HG03066 (cell line): ENCODE results near the gene RPL22.

Experiments used
- ATAC-seq: cut with Tn5 transposase; IDR thresholded peaks from one replicate; pipeline ENCODE4 v1.9.1; 2021; ENCODE audit warnings: low read depth; ENCODE audit not compliant: unreplicated experiment

The RPL22 gene

DNA sequence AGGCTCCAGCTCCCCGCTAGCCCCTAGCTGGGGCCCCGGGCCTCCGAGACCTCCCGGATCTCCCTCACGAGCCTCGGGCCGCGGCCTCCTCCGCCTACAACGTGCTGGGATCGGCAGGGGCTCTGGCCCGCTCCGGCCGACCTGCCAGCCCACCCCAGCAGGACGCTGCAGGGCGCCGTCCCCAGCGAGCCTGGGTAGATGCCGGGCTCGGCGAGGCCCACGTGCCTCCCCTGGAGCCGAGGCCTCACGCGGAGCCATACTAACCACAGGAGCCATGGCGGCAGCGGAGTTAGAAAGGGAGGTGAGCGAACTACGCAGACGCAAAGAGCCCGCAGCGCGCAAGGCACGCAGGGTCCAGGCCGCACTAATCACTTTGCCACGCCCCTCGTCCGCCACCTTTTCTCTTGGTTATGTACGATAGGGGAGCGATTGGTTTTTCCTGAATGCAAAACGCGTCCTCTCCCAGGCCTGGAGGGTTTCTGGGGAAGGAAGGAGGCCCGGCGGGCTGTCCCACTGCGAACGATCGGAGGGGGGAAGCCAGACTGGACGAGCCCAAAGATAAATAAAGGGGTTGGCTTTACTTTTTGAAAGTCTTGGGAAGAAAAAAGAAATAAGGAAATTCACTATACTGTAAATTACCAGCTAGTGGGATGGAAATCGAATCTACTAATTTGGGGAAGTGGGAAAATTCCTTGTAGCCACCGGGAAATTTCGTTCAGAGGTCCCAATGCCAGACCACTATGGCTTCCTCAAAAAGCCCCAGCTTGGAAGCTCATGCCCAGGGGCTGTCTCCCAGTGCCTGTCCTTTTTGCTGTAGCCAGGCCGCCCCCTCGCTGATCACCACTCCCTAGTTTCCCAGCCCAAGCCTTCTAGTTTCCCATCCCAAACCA lies at the start of gene RPL22:
TSS of gene RPL22 (minus strand) at position 298 of the 890 bp plus-strand sequence. CDS start at position 276, 22 bp downstream.
- ATAC-seq: peak; percentile 97

DNA sequence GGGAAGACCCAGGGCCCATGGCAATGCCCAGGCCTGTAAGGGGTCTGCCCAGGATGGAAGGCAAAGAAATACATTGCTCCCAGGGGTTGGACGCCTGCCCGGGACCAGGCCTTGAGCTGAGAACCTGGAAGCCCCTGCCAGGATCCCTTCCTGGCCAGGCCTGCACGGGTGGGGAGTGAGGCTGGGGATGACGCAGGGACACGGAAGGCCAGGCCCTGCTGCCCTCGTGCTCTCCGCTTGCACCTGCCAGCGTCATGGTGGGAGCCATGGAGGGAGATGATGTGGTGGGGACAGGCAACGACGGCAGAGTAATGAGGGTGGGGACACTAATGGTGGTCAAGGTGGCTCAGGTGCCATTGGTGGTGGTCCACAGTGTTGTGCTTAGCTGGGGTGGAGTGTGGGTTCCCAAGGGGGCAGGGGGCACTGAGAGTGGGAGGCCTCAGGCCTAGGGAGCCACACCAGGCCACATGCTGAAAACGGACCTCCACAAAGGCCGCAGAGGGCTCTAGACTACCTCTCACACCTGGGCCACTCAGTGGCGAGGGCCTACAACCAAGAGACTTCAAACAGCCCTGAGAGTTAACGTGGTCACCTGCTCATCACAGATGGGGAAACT lies 48.9 kb upstream of the RPL22 start:
- ATAC-seq: no peak

DNA sequence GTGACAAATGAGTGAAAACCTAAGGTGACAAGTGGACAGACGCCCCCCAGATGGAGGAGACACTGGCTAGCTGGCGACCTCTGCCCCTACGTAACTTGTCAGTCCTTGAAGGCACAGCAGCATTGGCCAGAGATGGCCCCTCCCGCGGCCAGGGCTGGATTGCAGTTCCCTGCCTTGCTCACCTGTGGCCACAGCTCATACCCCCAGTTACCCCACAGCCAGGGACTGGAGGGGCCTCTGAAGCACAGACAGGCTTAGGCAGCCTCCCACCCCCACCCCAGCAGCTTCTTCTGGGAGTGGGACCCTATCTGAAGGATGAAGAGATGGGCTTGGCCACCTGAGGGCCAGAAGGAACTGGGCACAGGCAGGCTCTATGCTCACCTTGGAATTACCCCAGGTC lies 48.3 kb upstream of the RPL22 start:
- ATAC-seq: no peak

- no peak for ATAC-seq
These were observed 47.4 kb upstream of the RPL22 start for GRCh38 chr1:6246497-6247467.

GRCh38 chr1:6245869-6246496 lies 46.6 kb upstream of the RPL22 start:
- no peak for ATAC-seq

DNA sequence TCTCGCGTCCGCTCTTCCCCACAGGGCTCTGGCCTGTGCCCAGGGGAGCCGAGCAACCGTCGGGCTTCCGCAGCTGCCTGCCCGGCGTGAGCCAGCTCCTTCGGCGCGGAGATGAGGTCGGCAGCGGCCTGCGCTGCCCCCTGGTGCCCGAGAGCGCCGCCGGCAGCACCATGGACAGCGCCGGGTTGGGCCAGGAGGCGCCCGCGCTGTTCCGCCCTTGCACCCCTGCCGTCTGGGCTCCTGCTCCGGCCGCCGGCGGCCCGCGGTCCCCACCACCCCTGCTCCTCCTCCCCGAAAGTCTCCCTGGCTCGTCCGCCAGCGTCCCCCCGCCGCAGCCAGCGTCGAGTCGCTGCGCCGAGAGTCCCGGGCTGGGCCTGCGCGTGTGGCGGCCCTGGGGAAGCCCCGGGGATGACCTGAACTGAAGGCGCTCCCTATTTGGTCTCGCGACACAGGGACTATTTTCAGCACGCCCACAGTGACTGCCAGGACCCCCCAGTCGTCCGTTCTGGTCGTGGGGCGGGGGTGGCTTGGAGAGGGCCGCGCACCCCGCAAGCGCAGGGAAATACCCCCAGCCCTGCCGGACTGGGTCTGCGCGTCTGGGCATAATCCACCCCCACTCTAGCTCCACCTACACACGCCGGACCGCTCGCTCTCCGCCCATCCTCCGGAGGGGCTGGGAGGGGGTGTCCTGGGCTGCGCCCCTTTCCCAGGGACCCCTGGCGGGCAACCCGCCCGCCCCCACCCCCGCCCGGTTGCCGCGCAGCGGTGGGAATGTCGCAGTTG lies 45.9 kb upstream of the RPL22 start:
- ATAC-seq: no peak

DNA sequence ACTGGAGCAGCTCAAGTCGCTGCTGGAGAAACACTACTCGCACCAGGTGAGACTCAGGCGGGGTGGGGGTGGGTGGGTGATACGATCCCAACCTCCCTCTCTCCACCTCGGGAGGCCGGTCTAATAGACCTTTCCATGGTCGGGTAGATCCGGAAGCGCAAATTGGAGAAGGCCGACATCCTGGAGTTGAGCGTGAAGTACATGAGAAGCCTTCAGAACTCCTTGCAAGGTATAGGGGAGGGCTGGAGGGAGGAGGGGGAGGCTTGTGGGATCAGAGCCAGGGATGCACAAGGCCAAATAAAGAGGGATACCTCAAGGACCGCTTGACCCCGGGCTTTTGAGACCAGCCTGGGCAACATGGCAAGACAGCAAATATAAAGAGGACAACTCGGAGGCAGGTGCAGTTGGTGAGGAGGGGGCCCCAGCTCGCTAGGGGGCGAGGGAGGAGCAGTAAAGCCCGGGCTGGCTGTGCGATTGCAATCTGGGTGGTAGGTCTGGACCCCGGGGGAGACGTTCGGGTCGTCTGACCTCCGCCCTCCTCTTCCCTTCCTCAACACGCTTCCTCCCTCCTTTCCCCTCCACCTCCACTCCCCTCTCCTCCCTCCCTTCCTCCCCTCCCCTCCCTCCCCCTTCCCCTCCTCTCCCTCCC lies 45.1 kb upstream of the RPL22 start:
- no peak for ATAC-seq

- ATAC-seq: no peak
These were observed 44.6 kb upstream of the RPL22 start, which contains the start of gene HES3 for GRCh38 chr1:6243993-6244392. HES3 (plus strand) TSS chr1:6244179; CDS start chr1:6244366, 187 bp downstream.

GRCh38 chr1:6243053-6243834 lies 43.8 kb upstream of the RPL22 start:
- no peak for ATAC-seq

DNA sequence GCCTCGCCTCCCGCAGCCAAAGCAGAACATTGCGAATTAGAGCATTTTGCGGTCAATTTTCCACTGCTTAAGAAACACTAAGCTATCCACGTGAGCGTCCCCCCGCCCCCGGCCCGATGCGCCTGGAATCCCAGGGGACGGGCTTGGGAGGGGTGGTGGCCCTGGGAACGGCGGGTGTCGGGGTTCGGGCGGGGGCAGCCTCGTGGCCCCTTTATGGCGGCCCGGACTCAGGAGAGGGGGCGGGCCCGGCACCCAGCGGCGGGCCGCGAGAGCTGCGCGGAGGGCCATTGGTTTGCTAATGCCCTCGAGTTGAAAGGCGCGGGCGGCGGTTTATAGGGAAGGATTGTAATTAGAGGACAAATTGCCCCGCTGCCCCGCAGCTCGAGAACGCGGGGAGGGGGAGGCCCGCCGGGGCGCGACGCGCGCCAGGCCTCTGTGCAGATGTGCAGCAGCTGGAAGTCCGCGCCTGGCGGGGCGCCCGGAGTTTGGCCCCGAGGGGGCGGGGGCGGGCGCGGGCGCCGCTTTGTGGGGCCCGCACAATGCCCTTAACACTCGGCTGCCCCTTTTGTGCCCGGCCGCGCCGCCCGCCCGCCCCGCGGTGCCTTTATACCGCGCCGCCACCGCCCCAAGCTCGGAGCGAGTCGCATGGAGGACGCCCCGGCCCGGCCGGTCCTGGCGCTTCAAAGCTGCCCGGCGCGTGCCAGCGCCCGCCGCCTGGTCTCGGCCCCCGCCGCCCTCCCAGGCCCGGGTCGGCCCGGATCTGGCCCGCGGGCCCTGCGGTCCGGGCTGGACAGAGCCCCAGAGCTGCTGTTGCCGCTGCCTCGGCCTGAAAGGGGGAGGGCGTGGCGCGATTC lies 42.7 kb upstream of the RPL22 start:
- no peak for ATAC-seq

DNA sequence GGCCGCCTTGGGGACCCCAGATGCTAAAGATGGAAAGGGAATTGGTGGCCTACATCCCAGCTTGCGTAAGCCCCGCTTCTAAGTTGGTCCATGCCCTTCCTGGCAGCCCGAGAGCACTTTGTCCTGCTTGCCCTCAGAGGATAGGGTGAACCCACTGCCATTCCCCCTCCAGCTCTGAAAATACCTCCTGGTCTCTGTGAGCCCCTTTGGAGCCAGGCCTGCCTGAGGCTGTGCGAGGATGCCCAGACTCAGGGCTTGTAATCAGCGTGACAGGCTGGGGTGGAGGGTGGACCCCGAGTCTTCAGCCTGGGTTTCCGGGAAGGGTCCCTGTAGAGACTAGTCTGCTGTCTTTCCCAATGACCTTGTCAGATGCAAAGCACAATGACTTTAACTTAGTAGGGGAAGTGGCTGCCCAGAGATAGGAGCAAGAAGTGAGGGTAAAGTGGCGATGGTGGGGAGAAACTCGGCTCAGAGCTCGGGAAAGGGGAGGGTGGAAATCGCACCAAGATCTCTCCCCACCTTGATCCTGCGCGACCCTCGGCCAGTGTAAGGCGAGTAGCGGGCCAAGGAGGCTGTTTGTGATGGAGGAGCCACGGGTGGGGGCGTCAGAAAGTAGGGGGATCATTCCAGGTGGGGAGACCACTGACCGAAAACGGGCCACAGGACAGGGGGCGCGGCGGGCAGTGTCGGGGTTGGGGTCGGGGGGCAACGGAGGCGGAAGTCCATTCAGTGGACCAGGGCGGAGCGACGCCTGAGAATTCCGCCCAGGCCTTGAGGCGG lies 41.9 kb upstream of the RPL22 start:
- no peak for ATAC-seq

DNA sequence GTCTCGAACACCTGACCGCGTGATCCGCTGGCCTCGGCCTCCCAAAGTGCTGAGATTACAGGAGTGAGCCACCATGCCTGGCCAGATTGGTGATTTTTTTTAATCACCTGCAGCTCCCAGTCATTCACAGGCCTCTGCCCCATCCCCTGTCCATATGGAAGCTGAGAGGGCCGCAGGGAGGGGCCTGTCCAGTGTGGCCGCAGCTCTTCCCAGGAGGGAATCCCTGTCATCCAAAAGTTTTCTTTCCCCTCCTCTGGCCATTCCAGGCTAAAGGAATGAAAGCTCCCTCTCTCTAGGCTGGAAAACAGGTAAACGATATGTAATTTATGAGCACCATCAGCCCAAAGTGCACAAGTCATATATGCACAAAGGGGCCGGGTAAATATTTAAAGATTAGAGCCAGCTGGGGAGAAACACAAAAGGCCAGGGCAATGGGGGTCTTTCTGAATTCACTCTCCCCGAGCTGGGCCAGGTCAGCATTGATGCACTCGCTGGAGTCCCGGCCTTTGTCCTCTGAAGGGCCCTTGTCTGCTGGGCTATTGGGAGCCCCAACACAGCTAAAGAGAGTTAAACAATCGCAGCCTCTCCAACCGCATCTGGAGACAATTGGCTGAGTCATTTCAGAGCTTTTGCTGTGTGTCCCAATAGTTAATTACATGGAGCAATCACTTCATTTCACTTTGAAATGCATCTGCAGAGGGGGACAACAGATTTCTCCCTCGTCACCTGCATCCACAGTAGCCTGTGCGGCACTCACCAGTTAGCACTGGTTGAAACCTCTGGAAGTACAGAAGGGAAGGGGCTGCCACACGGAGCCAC lies 40.8 kb upstream of the RPL22 start:
- ATAC-seq: no peak

DNA sequence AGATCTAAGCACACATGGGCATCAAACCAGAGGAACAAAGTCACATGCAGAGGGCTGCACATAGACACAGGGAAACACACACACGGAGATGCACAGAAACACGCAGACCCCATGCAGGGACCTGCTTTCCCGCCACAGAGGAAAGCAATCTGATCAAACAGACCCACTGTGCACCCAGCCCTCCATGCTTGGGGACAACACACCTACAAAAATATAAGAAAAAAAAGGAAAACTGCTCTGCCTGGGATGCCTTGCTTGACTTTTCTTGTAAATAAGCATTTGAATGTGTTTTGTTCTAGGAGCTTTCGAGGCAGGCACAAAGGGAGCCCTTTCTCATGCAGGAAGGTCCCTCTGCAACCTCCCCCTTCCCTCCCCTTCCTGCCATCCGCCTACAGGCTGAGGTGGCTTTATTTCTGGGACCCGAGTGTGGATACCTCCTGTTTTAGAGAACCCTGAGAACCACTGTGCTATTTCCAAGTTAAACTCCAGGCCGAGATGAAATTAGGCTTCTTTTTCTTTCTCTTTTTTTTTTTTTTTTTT lies 39.9 kb upstream of the RPL22 start:
- ATAC-seq: no peak

DNA sequence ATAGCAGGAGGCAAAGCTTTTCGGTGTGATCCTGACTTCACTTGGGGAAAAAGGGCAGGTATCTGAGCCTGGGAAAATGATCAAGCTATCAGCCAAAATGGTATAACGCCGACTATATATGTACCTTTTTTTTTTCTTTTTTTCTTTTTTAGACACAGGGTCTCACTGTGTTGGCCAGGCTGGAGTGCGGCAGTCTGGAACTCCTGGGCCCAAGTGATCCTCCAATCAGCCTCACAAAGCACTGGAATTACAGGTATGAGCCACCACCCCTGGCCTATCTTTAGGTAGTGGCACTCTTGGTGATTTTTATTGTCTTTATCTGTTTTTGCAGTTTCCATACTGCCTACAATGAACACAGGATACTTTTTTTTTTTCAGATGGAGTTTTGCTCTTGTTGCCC lies 37.7 kb upstream of the RPL22 start:
- no peak for ATAC-seq

DNA sequence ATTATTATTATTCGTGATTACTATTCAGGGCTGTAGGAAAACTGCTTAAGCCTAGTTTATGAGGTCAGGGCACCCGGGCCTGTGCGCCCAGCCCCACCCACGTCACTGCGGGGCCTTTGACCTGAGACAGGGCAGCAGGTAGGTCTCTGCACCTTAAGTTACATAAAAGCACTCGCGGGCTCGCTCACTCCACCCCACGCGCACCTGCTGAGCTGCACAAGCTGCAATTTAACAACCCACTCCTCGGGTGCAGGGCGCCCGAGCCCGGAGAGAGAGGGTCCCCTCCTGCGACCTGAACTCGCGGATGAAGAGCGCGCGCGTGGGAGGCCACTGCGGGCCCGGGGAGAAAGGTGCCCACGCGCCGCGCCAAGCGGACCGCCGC lies 35.9 kb upstream of the RPL22 start:
- peak; percentile 7 for ATAC-seq
